Fibroblast of skin of back (primary cell): ENCODE data around the gene KRT3.
"Not testable (repeated sequence)": the region's sequence is repeated elsewhere in the genome, so short reads cannot be mapped to it uniquely, and the experiment has no call there.

Source experiments
- DNase-seq: peaks from one replicate; pipeline ENCODE4 v3.0.0-alpha.2; 2013

Gene KRT3

DNA sequence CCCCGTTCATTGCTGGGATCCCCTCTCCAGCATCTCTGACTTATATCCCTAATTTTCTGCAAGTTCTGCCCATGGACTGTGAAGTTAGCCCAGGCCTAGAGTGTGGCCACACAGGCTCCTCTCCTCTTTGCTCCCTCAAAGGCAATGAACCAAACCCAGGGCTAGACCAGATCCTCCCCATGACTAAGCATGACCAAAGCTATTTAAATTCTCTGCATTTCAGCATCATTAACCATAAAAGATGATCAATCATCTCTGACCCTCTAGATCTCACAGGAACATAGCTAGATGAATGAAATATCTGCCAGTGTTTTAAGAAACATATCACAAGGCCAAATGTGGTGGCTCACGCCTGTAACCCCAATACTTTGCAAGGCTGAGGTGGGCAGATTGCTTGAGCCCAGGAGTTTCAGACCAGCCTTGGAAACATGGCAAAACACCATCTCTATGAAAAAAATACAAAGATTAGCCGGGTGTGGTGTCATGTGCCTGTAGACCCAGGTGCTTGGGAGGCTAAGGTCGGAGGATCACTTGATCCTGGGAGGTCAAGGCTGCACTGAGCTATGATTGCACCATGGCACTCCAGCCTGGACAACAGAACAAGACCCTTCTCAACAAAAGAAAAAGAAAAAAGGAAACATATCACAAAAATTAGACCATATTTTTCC is 2.2 kb upstream of the KRT3 start:
- DNase-seq, result peak; percentile 75

DNA sequence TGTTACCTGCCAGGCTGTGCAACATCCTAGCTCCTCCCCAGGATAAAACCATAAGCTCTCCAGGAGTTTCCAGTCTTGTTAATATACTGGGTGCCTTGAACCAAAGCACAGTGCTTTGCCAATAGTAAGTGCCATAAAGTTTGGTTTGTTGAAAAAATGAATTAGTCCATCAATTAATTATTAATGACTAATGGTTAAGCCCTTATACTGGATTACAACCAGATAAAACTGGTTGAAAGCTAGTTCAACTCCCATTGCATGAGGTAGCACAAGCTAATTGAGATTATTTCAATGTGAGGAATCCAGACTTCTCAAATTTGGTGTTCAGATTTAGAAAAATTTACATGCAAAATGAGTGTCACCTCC is 1.6 kb upstream of the KRT3 start:
- DNase-seq, result no peak

DNA sequence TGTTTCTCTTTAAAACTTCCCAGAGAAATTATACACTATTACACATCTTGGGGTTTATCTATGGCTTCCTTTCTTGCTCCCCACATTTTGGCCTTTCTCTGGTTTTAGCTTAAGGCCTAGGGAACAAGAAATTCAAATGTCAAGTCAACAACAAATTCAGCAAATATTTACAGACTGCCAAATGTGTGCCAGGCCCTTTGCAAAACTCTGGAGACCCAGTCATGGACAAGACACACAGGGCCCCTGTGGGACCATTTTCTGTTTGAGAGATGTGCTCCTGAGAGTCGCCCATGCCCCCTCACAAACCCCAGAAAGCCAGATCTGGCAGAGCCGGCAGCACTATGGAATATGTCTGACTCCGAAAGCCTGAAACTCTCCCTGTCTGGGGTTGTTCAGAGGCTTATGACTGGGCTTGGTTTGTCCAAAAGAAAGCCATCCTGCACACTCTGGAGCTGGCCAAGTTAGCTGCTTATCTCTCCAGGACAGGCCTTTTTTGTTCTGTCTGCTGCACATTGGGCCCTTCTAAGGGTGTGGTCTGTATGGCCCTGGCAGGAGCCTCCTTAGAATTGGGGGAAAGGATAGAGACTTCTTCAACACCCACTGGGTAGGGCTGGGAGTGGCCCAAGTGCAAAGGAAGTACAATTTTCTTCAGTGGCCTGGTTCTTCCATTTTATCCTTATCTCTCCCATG is 1.1 kb upstream of the KRT3 start:
- DNase-seq, result no peak

DNA sequence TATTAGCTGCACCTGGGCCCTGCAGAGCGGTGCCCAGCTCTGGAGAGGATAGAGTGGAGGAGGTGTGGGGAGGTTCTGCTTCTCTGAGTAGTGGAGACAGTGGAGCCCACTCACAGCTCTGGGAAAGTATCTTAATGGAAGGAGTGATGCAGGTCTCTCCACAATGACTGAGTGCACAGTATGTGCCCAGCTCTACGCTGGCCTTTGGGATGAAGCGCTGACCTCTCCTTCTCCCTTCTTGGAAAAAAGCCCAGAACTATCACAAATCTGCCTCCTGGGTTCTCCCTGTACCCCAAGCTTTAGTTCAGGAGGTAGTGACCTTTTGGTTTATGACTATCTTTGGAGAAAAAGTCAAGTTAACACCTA is 495 bp upstream of the KRT3 start:
- DNase-seq, result no peak

DNA sequence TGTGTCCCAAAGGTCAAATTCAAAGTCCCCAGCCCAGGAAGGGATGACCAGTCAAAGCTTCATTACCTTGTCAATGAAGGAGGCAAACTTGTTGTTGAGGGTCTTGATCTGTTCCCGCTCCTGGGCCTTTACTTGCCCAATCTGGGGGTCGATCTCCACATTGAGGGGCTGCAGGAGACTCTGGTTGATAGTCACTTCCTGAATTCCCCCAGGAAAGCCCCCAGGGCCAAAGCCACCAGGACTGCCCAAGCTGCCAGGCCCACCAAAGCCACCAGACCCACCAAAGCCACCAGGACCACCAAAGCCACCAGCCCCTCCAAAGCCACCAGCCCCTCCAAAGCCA is 614 bp downstream of the KRT3 start:
- not testable (repeated sequence) for DNase-seq

DNA sequence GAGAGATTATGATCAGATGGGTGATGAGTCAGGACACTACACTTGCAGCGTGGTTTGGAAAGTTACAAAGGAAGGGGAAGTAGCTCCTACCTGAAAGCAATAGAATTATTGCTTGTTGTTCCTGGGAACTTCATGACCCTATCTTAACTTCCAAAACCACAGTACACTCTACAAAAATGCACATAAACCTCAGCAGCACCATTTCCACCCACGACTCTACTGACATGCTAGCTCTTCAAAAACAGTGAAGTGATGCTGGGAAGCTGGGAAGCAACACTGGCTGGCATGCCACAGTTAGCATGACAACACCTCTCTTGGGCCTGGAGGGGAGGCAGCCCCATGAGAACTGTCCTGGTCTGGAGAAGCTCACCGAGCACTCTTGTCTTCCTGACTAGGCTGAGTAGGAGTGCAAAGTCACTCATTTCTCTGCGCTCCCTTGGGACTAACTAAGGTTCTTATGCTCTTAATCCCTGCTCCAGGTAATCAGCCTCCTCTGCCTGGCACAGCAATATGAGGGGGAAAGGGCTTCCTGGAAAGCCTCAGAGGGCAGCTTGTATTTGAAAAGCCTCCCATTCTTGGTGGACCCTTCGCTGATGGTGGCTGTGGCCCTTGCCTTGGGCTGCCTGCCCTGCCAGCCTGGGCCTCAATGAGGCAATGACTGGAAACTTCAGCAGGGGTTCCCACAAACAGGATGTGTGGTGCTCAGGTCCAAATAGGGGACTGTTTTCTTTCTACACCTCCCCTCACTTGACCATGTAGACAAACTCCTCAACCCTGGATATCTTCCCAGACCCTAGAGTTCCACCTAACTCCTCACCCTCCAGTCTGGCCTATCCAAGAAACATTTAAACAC is 1.2 kb downstream of the KRT3 start:
- DNase-seq, result peak; percentile 10

DNA sequence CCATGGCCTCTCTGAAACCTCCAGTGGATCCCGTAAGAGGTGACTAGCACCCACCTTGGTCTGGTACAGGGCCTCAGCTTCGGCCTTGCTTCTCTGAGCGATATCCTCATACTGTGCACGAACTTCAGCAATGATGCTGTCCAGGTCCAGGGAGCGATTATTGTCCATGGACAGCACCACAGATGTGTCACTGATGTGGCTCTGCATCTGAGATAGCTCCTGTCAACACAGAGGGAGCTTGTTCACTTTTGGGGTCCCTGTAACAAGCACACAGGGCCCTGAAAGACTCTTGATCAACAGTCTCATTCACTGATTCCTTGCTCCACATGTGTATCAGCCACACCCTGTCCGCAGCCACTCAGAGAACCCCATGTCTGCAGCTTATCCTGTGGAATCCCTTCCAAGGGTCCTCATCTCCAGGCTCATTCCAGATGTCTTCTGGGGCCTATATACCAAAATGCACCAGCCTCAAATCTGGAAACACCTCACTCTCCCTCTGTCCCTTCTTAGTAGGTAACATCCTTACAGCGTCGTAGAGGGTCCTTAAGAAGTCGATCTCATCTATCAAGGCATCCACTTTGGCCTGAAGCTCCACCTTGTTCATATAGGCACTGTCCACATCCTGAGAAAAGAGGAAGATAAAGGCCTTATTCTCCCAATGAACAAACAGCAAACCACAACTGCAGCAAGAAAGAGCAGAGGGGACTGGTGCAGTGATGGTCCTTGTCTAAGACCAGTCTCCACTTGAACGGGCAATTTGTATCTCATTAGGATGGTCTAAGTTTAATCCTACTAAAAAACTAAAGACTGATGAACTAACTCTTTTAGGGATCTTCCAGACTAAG is 3.5 kb downstream of the KRT3 start:
- DNase-seq, result no peak

DNA sequence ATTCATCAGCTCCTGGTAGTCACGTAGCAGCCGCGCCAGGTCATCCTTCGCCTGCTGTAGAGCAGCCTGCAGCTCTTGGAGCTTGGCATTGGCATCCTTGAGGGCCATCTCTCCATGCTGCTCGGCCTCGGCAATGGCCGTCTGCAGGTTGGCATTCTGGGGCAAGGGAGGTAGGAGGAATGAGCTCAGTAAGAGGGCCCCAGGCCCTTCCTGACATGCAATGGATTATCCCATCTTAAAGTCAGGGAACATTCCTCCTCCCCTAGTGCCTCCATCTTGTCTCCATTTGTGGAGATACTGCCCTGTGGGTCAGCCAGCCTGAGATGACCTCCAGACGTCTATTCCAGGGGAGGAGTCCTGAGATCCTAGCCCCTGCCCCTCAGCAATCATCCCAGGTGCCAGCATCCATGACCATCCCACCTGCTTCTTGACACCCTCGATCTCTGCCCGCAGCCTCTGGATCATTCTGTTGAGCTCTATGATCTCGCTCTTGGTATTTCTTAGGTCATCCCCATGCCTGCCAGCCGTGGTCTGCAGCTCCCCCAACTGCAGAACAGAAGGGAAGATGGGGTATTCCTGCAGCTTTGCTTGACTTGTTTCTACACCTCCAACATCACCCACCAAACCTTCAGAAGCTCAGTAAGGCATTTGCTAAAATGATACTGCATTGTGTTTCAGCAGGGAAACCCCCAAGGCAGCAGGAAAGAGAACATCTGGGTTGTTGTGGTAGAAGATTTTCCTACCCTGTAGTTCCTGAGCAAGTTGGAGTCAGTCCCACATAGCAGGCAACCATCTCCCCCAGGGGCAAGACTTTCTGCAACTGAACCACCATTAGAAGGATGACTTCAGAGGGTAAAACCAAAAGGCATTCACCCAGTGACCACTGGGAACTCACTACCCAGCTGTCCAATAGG is 4.4 kb downstream of the KRT3 start:
- DNase-seq, result no peak

DNA sequence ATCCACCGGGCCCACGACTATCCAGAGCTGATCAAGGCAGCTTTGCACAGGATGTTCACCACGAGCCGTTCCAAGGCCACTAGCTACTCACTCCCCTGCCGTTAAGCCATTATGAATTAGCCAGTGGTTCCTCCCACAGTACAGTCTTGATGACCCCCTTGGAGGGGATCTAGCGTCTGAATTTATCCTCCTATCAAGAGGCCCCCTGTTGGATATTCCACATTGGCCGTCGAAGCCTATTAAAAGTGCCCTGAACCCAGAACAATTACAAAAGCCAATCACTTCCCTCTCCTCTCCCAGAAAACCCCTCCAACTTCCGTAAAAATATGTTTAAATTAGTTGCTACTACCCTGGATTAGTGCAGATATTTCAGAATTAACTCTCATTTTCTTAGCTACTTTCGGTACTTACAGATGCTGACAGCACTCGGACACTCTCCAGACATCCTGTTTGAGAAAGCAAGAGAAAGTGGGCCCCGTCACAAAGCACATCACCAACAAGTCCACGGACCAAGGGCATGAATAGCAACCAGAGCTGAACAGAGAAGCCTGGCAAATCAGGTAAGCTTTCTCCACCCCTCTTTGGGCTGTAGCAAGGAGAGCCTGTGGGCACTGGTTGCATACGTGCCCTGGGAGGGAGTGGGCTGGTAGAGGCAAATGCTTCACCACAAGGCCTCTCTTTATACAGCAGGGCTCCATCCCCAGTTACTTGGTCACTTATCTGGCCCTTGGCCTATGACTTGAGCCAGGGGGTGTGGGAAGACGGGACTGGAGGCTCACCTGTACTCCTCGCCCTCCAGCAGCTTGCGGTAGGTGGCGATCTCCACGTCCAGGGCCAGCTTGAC is 5.3 kb downstream of the KRT3 start:
- DNase-seq, result no peak

DNA sequence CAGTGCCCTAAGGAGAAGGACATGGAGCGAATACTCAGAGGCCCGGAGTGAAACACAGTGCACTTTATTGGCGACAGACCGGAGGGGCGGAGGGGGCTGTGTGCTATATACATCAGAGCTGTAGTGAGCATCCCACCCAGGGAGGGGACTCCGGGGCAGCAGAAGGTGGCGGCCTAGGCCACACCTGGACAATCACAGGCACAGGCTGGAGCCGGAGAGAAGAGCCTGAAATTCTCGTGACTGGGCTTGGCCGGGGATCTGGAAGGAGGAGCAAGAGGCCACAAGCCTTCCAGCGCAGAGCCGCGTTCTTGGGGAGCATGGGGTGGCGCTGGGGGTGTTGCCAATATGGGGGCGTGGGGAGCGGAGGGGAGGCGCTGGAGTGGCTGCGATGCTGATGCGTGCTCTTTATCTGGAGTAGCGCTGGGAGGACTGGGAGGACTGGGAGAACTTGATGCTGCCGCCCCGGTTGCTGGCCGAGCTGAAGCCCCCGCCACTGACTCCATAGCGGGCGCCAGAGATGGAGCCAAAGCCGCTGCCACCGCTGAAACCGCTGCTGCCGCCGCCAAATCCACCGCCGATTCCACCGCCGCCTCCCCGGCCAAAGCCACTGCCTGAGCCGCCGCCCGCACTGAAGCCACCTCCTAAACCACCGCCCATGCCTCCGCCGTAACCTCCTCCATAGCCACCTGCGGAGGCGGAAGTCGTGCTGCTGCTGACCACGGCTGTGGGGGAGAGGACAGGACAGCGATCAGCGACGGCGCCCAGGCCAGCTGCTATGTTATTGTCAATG is 6.1 kb downstream of the KRT3 start:
- no peak for DNase-seq

DNA sequence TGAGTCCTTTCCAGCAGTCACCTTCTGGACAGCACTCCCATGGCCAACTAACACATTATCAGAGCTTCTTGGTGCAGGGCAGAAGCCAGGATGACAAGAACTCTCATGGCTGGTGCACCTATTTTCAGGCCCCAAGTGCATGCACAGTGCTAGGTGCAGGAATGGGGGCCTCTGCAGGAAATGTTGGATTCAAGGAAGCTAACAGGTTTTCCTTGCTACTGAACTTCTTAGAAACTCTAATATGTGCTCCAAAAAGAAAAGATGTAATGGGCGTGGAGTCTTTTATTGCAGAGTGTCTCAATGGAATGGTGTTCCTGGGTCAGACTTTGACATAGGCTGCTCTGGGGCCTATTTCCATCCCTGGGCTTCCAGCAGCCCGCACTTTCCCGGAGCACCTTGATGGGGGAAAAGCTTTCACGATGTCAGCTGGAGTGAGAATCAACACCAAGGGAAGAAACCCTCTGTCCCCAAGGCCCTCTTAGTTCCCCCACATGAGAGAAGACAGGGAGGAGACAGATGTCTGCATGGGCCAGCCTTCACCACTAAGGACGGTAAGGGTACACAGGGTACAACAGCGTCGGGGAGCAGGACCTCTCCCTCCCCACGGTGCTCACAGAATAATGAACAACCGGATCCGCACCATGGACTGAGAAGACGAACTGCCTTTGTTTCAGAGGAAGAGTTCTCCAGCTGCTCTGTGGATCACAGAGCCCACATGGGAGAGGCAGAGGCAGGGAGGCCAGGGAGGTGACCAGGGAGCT is 6.9 kb downstream of the KRT3 start:
- DNase-seq, result no peak

DNA sequence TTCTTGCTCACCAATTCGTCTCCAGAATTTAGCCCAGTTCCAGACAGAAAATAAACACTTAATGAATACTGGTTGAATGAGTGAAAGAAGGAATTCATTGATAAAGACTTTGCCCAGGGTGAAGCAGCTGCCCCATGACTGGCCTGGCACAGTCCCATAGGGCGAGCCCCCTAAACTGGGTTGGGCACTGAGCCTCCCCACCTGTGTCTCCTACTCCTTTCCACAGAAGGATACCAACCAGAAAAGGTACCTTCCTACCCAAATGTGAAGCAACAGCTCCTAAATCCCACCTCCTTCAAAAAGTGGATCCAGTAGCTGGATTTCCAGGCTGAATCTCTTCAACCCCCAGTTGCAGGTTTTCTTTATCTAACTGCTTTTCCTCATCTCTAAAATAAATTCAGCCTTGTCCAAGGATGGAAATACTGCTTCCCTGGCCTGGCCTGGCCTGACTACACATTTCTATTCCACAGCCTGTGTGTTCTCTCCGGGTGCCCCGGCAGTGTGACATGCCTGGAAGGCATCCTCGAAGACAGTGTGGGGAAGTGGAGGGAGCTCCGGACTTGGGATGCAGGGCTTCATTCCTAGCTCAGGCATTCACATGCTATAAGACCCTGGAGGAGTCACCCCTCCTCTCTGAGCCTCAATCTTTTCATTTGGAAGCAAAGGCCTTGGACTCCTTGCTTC is 7.6 kb downstream of the KRT3 start:
- DNase-seq, result no peak

DNA sequence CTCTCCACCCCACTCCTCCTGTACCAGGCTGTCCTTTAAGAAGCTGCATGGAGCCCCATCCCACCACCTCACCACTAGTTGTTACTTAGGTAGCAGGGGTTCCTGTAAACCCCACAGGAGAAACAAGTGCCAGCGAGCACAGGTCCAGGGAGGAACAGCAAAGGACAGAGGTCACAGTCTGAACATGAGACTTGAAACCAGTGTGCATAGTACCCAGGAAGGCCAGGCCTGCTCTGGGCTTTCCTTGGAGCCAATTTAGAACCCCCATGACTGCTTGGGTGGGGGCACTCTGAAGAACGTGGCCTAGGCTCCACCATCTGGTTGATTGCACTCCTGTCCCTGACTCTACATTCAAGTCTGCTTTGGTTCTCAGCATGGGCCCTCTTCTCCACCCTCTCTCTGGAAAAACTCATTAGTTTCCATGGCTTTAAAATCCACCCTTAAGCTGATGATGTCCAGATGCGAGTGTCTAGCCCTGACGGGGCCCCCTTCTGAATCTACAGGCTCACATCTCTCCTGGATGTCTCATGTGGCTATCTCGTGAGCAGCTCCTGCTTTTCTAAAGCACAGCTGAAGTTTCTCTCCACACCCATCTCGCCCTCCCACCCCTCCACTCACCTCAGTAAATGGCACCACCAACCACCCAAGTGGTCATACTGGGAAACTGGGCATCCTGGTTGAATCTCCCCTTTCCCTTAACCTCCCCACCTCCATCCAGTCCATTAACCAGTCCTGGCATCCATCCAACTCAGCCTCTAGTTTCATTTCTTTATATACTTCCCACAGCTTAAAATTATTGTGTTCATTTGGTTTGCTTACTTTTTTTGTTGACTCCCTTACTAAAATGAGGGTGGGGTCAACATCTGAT is 8.4 kb downstream of the KRT3 start:
- no peak for DNase-seq

DNA sequence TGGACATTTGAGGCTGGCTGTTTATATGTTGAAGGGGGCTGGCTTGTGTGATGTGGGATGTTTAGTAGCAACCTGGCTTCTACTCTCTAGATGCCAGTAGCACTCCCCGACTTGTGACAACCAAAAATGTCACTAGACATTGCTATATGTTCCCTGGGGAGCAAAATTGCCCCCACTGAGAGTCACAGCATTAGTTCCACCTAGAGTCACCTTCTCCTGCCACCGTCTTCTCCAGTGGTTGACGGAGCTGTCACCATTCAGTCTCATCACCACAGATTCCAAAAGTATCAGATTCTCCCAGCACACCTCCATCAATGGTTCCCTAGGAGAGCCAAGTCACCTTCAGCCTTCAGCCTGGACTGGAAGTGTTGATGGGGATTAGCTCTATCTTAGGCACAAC is 11.0 kb downstream of the KRT3 start:
- no peak for DNase-seq

DNA sequence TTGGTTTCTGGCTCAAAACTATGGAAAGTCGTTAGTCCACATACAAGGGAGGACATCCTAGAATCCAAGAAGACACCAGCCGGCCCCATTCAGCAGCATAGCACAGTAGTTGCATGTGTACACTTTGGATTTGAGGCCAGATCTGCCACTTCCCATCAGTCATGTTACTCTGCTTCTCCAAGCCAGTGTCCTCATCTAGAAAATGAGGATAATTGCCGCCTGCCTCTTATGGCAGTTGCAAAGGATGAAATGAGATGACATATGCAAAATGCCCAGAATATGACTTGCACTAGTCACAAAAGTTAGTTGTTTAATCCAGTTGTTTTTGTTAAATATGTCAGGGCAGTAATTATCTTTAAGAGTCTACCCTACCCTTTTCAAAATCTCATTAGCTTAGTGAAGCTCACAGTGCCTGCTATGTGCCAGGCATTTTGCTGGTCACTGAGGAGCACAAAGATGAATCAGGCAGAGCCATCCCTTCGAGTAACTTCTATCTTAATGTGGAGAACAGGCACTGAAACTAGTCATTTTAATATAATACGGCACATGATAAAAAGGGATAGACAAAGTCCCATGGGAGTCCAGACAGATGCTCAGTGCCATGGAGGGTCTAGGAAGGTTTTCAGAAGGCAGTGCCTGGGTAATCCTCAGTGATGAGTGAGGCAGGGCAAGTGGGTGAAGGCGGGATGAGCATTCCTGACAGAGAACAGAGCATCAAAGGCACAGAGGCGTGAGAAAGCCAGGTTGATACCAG is 12.2 kb downstream of the KRT3 start:
- no peak for DNase-seq

DNA sequence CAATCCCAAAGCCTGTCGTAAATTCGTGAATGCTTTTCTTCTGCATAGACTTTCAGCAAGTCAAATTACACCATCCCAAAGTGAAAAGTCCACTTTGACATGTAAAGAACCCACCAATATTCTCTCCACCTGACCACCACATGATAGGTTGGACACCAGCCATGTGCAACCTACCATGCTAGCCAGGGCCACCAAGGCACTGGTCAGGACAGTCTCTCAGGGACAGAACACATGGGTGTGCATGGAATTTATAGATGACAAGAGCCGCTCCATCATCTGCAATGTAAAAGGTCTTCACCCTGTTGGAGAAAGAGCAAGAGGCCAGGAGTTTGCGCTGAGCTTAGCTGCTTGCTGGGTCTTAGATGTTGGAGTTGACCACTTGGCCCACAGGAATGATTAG is 13.4 kb downstream of the KRT3 start:
- DNase-seq, result no peak
